GM19467 (cell line): ENCODE data around the gene PLP2.

ENCODE experiments used
- ATAC-seq: cut with Tn5 transposase; IDR thresholded peaks from one replicate; pipeline ENCODE4 v1.9.1; 2021; ENCODE audit warnings: mild to moderate bottlenecking, moderate library complexity; ENCODE audit not compliant: unreplicated experiment

The PLP2 gene

DNA sequence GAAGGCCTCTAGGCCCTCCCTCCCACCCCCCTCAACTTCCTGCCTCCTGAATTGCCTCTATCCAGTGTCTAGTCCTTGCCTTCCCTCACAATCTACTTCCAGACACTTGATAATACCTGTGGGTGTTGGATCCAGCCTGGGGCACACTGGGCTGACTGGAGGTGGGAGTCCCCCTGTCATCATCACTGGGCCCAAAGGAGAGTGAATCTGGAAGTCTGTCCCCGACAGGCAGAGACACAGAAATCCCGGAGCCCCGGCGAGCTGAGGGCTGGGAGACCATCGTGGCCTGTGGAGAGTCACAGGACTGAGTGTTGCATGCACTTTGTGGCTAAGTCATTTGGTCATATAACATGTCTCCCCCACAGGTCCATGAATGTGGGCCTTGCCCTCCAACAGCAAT is 36.7 kb downstream of the PLP2 start:
- ATAC-seq = no peak

DNA sequence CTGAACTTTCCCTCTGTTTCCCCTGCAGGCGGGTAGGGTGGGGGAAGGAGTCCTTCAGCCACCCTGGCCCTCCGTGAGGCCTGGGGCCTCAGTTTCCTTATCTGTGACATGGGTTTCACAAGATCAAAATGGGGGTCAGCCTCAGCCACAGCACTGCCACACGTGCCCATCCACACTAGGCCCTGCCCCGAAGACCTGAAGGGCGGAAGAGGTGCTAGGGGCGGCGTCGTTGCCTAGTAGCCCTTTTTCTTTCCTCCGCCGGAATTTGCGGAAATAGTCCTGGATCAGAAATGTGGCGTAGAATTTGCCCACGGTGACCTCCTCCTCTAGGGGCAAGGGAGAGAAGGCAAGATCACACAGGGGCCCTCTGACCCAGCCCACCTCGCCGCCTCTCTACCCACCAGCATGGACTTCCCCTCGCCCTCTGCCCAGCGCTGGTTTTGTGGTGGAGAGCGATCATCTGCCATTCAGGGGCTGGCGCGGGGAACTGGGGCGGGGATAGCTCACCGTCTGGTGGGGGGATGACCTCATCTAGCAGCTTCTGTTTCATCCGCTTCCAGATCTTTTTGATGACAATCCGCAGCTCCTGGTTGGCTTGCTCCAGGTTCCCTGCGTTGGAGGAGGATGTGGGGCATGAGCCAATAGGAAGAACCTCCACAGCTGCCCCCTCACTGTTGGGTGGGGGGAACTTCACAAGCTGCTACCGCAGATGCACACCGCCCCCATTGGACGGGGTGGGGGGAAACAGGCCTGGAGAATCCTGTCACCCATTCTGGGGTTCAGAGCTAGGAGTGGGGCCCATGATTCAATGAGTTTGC is 37.9 kb downstream of the PLP2 start:
- no peak for ATAC-seq

- no peak for ATAC-seq
These were observed 38.7 kb downstream of the PLP2 start for GRCh38 chrX:49210406-49210805.

DNA sequence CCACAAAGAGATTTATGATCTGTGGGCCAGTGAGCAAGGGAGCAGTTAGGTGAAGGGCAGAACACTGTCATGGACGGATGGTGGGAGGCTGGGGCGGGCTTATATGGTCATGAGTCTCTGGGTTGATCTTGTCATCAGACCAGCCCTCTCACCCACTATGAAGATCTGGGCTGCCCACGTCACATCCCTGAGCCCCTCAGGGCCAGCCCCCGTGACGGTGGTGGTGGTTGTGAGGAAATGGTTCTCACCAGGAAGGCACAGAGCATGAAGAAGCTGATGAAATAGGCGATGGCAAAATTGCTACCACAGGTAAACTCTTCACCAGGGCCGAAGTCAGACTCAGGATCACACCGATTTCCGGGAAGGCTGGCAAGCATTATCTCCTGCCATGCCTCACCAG is 39.4 kb downstream of the PLP2 start:
- ATAC-seq = no peak

- no peak for ATAC-seq
These were observed 40.5 kb downstream of the PLP2 start for GRCh38 chrX:49212209-49212608.

DNA sequence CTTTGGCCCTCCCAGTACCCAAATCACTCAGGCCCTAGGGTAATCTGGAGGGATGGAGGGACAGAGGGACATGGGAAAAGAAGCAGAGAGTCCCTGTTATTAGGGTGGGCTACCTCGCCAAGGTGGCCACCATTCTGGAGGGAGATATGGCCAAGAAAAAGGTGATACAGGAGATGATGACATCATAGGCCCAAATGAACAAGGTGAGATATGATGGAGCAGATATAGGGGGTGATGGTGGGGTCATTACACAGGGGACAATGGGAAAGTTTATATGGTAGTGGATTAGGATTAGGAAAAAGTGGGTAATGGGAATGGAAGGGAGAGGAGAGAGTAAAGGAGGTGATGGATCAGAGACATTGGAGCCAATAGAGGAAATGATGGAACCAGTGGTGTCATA is 41.2 kb downstream of the PLP2 start:
- no peak for ATAC-seq

DNA sequence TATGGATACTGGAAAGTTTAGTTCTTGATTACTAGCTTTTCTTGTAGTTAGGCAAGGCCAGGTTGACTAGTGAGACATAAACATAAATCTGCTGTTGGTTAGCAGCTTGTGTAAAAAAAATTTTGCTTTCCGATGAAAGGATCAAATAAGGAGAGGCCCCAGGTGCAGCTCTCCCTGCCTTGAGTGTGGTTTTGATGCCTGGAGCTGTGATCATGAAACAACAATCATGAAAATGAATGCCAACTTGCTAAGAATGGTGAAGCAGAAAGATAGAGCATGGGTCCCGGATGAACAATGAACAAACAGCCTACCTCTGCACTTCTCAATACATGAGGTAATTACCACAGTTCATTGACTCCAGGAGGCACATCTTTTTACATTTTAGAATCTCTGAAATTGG is 42.7 kb downstream of the PLP2 start:
- no peak for ATAC-seq

DNA sequence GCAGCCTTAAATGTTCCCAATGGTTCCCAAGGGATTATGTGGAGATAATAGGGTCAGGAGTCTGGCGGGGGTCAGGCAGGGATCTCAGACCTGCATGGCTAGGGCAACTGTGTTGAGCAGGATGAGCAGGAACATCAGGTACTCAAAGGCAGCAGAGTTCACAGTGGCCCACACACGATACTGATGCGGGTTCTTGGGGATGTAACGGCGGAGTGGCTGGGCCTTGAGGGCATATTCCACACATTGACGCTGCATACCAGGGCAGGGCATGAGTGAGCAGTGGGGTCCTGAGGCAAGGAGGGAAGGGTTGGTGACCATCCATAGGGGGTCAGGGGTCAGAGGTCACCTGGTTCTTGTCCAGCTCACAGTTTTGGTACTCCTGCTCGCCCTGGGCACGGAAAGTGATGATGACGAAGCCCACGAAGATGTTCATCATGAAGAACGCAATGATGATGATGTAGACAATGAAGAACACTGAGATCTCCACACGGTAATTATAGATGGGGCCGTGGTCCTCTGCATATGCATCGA is 43.4 kb downstream of the PLP2 start:
- ATAC-seq = no peak

DNA sequence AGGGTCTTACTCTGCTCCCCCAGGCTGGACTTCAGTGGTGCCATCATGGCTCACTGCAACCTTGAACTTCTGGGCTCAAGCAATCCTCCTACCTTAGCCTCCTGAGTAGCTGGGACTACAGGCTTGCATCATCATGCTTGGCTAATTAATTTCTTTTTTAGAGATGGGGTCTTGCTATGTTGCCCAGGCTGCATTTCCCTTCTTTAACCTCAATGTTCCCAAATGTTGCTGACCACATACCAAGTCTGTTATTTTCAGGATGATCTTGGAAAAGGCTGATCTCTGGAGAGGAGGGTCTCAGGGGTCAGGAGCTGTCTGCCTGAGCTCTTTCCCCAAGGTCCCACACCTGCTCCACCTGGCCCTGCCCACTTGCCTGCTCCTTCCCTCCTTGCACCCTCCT is 48.4 kb downstream of the PLP2 start:
- no peak for ATAC-seq

- ATAC-seq = no peak
These were observed 50.2 kb downstream of the PLP2 start for GRCh38 chrX:49221868-49222267.
